GM21717 (cell line): ENCODE data around the gene PDE1A.

Source experiments
- ATAC-seq: cut with Tn5 transposase; IDR thresholded peaks from one replicate; pipeline ENCODE4 v1.9.1; 2021; ENCODE audit warnings: mild to moderate bottlenecking, moderate library complexity; ENCODE audit not compliant: unreplicated experiment

The PDE1A gene

GRCh38 chr2:182224669-182225068, 202.2 kb downstream of the PDE1A start:
- ATAC-seq = no peak

- ATAC-seq = no peak
Measured at GRCh38 chr2:182220998-182221397, 205.8 kb downstream of the PDE1A start.

GRCh38 chr2:182220335-182220734, 206.5 kb downstream of the PDE1A start:
- no peak for ATAC-seq

- no peak for ATAC-seq
Measured at GRCh38 chr2:182210669-182211068, 216.2 kb downstream of the PDE1A start.

GRCh38 chr2:182208421-182208820, 218.4 kb downstream of the PDE1A start:
- no peak for ATAC-seq

- peak; percentile 75 for ATAC-seq
Measured at GRCh38 chr2:182207049-182207746, 219.6 kb downstream of the PDE1A start.

- no peak for ATAC-seq
Measured at GRCh38 chr2:182197529-182197928, 229.3 kb downstream of the PDE1A start.

- no peak for ATAC-seq
Measured at GRCh38 chr2:182193291-182193690, 233.5 kb downstream of the PDE1A start.

- ATAC-seq = no peak
Measured at GRCh38 chr2:182191061-182191460, 235.8 kb downstream of the PDE1A start.

GRCh38 chr2:182187130-182187529, 239.7 kb downstream of the PDE1A start:
- ATAC-seq = no peak

GRCh38 chr2:182186132-182186735, 240.6 kb downstream of the PDE1A start:
- ATAC-seq = no peak

- no peak for ATAC-seq
Measured at GRCh38 chr2:182182436-182182835, 244.4 kb downstream of the PDE1A start.

GRCh38 chr2:182181381-182181780, 245.5 kb downstream of the PDE1A start:
- ATAC-seq = no peak

- ATAC-seq = no peak
Measured at GRCh38 chr2:182179176-182179575, 247.7 kb downstream of the PDE1A start.

- no peak for ATAC-seq
Measured at GRCh38 chr2:182173944-182174622, 252.8 kb downstream of the PDE1A start.

GRCh38 chr2:182170341-182170740, 256.5 kb downstream of the PDE1A start:
- ATAC-seq = no peak

GRCh38 chr2:182167882-182168281, 259.0 kb downstream of the PDE1A start:
- no peak for ATAC-seq

GRCh38 chr2:182166841-182167240, 260.0 kb downstream of the PDE1A start:
- ATAC-seq = no peak

- no peak for ATAC-seq
Measured at GRCh38 chr2:182166406-182166805, 260.4 kb downstream of the PDE1A start.

GRCh38 chr2:182165202-182165601, 261.6 kb downstream of the PDE1A start:
- no peak for ATAC-seq

GRCh38 chr2:182164686-182165085, 262.1 kb downstream of the PDE1A start:
- no peak for ATAC-seq

GRCh38 chr2:182163878-182164277, 263.0 kb downstream of the PDE1A start:
- no peak for ATAC-seq
